Activated CD8-positive, alpha-beta T cell treated with anti-CD3 and anti-CD28 coated beads, Interleukin-2, amount 10 ng/mL, durations not matched to agents 7 days and 5 days (primary cell): ENCODE results near the gene CPAMD8. TPM values are rescaled to one million over a fixed set of nuclear protein-coding genes. Genes with fewer than 3 reads are reported as not detected.
"Not testable (repeated sequence)": the region's sequence is repeated elsewhere in the genome, so short reads cannot be mapped to it uniquely, and the experiment has no call there.

ENCODE experiments used
- ATAC-seq: fragments of 150-1000 bp; cut with Tn5 transposase; one replicate; pipeline ENCODE4 v1.10.0; 2021; ENCODE audit warnings: moderate library complexity
- CTCF ChIA-PET: fragments of 350-600 bp; sonication (Branson Sonifier 250); formaldehyde crosslinking; loops from one replicate; lab custom pipeline; 2021; ENCODE audit warnings: antibody characterized with exemption; lab: Charles Lee
- POLR2A ChIA-PET: fragments of 350-600 bp; sonication (Branson Sonifier 250); formaldehyde crosslinking; loops from one replicate; lab custom pipeline; 2021; ENCODE audit warnings: antibody characterized with exemption; lab: Charles Lee
- DNase-seq: peaks from one replicate; pipeline ENCODE4 v3.0.0-alpha.2; 2020
- H3K27ac Mint-ChIP-seq: one replicate; pipeline ENCODE4 v1.8.0; 2021; ENCODE audit warnings: mild to moderate bottlenecking, mixed read lengths
- H3K27me3 Mint-ChIP-seq: one replicate; pipeline ENCODE4 v1.8.0; 2021; ENCODE audit warnings: low read depth, mixed read lengths
- H3K36me3 Mint-ChIP-seq: one replicate; pipeline ENCODE4 v1.8.0; 2021; ENCODE audit warnings: low read depth, mixed read lengths
- H3K4me1 Mint-ChIP-seq: one replicate; pipeline ENCODE4 v1.8.0; 2021; ENCODE audit warnings: low read depth, mixed read lengths
- H3K4me3 Mint-ChIP-seq: one replicate; pipeline ENCODE4 v1.8.0; 2021; ENCODE audit warnings: mild to moderate bottlenecking, mixed read lengths
- H3K9me3 Mint-ChIP-seq: one replicate; pipeline ENCODE4 v1.8.0; 2022; ENCODE audit warnings: mixed read lengths; ENCODE audit not compliant: insufficient read depth
- total RNA-seq, 2 experiments: library from RNA; stranded (reverse); gene quantifications; one replicate each; pipeline ENCODE4 v1.2.3, GENCODE V29; 2021

The CPAMD8 gene
- total RNA-seq, 2 experiments from 2014 or later: 0.11 to 0.13 TPM

DNA sequence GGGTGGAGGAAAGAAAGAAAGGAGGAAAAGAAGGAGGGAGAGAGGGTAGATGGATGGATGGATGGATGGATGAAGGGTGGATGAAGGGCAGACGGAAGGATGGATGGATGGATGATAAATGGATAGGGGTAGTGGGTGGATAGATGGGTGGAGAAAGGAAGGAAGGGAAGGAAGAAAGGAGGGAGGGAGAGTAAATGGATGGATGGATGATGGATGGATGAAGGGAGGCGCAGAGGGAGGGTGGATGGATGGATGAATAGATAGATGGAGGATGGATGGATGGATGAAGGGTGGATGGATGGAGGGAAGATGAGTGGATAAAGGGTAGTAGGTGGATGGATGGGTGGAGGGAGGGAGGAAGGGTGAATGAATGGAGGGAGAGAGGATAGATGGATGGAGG lies 41.2 kb downstream of the CPAMD8 start:
- Mint-ChIP-seq H3K9me3 (peaks cover 9% of the 10 kb centered on the region), H3K27ac (no peak overlapping the region), H3K27me3 (peaks cover 2% of the 10 kb centered on the region), H3K4me1 (no peaks in the 10 kb centered on the region), H3K4me3 (no peak overlapping the region), H3K36me3 (no peaks in the 10 kb centered on the region)
- ChIA-PET CTCF (no interaction called here), POLR2A (no interaction called here)
- no peak for ATAC-seq
- no peak for DNase-seq

DNA sequence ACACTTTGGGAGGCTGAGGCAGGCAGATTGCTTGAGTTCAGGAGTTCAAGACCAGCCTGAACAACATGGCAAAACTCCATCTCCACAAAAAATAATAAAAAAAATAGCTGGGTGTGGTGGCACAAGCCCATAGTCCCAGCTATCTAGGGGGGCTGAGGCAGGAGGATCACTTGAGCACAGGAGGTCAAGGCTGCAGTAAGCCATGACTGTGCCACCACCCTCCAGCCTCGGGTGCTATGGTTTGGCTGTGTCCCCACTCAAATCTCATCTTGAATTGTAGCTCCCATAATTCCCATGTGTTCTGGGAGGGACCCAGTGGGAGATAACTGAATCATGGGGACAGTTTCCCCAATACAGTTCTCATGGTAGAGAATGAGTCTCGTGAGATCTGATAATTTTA lies 44.0 kb downstream of the CPAMD8 start:
- POLR2A ChIA-PET, H3K9me3 Mint-ChIP-seq, CTCF ChIA-PET, H3K4me1 Mint-ChIP-seq, H3K27me3 Mint-ChIP-seq, H3K36me3 Mint-ChIP-seq, H3K27ac Mint-ChIP-seq, H3K4me3 Mint-ChIP-seq, DNase-seq, ATAC-seq: not testable (repeated sequence)

DNA sequence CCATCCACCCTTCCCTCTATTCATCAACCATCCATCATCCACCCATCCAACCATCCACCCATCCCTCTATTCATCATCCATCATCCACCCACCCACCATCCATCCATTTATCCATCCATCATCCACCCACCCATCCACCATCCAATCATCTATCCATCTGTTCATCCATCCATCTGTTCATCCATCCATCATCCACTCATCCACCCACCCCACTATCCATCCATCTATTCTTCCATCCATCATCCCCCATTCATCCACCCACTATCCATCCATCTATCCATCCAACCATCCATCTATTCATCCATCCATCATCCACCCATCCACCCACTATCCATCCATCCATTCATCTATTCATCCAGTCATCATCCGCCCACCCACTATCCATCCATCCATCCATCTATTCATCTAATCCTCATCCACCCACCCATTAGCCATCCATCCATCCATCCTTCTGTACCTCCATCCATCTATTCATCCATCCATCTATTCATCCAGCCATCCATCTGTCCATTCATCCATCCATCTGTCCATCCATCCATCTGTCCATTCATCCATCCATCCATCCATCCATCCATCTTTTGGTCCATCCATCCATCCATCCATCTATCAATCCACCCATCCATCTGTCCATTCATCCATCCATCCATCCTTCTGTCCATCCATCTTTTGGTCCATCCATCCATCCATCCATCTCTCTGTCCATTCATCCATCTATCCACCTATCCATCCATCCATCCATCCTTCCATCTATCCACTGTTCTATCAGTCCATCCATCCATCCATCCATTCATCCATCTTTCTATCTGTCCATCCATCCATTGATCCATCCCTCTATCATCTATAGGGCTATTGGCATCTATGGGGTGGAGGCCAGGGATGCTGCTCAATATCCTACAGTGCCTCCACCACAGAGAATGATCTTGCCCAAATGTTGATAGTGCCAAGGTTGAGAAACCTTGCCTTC lies 47.5 kb downstream of the CPAMD8 start:
- ChIA-PET CTCF (no interaction called here), POLR2A (no interaction called here)
- ATAC-seq: no peak
- Mint-ChIP-seq H3K9me3 (peaks cover 5% of the 10 kb centered on the region), H3K36me3 (no peaks in the 10 kb centered on the region), H3K4me3 (no peak overlapping the region), H3K27me3 (no peaks in the 10 kb centered on the region), H3K27ac (no peak overlapping the region), H3K4me1 (no peaks in the 10 kb centered on the region)
- DNase-seq: no peak

DNA sequence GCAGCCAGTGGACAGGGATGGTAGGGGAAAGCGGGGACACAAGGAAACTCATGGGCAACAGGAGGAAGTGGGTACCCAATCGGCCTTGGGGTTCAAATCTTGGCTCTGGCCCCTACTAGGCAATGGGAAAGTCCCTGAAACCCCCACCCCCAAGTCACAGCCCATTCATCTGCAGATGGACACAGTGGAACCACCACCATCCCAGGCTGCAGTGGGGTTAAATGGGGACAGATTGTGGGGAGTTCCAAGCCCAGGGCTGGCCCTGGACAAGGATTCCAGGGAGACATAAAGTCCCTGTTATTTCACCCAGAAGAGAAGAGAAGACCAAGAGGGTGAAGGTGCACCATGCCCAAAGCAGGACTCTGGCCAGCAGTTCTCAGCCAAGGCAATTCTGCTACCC lies 48.5 kb downstream of the CPAMD8 start:
- Mint-ChIP-seq H3K27ac (no peak overlapping the region), H3K4me3 (no peak overlapping the region), H3K36me3 (no peaks in the 10 kb centered on the region), H3K9me3 (no peaks in the 10 kb centered on the region), H3K27me3 (no peaks in the 10 kb centered on the region), H3K4me1 (no peaks in the 10 kb centered on the region)
- DNase-seq: no peak
- POLR2A ChIA-PET: no interaction called here
- no peak for ATAC-seq
- CTCF ChIA-PET: no interaction called here

DNA sequence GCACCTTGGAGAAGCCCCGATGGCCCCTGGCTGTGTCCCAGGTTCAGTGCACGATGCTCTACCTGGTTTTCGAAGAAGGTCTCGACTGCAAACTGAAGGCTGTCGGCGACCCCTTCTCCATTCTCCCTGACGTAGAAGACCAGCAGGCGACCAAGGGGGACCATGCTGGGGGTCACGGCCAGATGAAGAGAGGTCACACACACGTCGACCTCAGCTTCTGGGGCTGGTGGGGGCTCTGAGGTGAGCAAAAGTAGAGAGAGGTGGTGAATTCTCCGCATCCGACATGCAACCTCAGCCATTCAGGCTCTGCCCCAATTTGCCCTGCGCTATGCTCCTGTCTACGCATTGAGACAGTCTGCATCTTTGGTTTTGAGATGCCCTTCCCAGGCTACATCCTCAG lies 49.3 kb downstream of the CPAMD8 start:
- no peaks in the 10 kb centered on the region for H3K4me1 Mint-ChIP-seq
- ChIA-PET POLR2A (no interaction called here), CTCF (no interaction called here)
- H3K4me3 Mint-ChIP-seq: no peak overlapping the region
- no peaks in the 10 kb centered on the region for H3K36me3 Mint-ChIP-seq
- ATAC-seq (no peak), DNase-seq (no peak)
- H3K9me3 Mint-ChIP-seq: no peaks in the 10 kb centered on the region
- no peak overlapping the region for H3K27ac Mint-ChIP-seq
- no peaks in the 10 kb centered on the region for H3K27me3 Mint-ChIP-seq

DNA sequence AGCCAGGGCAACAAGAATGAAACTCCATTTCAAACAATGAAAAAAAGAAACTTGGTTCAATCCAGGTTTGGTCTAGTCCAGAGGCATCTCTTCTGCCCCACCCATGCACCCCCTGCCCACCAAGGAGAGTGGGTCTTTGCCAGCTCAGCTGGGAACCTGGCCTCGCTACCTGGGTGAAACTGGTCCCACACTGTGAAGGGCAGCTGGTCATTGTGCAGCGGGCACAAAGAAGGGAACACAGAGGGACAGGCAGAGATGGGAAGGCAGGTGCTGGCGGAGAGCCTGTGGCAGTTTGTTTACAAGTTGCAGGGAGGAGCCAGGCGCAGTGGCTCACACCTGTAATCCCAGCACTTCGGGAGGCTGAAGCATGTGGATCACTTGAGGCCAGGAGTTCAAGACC lies 50.2 kb downstream of the CPAMD8 start:
- ChIA-PET CTCF (no interaction called here), POLR2A (interaction anchor here (0.6 kb wide), 1 partner anchor 20 kb away, joined by 5 read pairs; no protein-coding TSS in a partner anchor)
- Mint-ChIP-seq H3K4me1 (no peaks in the 10 kb centered on the region), H3K27me3 (no peaks in the 10 kb centered on the region), H3K9me3 (no peaks in the 10 kb centered on the region), H3K4me3 (no peak overlapping the region), H3K27ac (no peak overlapping the region), H3K36me3 (no peaks in the 10 kb centered on the region)
- ATAC-seq (no peak), DNase-seq (no peak)

DNA sequence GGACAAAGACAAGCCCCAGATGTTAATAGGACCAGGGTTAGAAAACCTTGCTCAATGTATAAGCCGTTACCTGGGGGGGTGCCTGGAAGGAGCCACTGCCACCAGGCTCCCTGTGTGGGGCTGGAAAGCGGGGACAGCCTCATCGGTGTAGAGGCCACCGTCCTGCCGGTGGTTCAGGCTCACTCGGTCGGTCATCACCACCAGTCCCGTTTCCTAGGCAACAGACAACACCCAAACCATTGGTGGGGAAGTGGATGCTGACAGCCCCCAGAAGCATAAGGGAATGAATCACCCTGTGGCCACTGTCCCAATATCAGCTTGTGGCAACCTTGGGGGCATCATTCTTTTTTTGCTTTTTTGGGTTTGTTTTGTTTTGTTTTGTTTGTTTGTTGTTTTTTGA lies 55.8 kb downstream of the CPAMD8 start:
- ChIA-PET POLR2A (no interaction called here), CTCF (no interaction called here)
- Mint-ChIP-seq H3K9me3 (peaks cover 8% of the 10 kb centered on the region), H3K27me3 (no peaks in the 10 kb centered on the region), H3K4me1 (no peaks in the 10 kb centered on the region), H3K36me3 (peaks cover 2% of the 10 kb centered on the region), H3K27ac (no peak overlapping the region), H3K4me3 (no peak overlapping the region)
- ATAC-seq (no peak), DNase-seq (no peak)

GRCh38 chr19:16969135-16969534 lies 57.5 kb downstream of the CPAMD8 start:
- Mint-ChIP-seq H3K27me3 (peaks cover 6% of the 10 kb centered on the region), H3K4me1 (no peaks in the 10 kb centered on the region), H3K4me3 (no peak overlapping the region), H3K27ac (no peak overlapping the region), H3K9me3 (peaks cover 8% of the 10 kb centered on the region), H3K36me3 (peaks cover 2% of the 10 kb centered on the region)
- ATAC-seq (no peak), DNase-seq (no peak)
- CTCF ChIA-PET: no interaction called here
- POLR2A ChIA-PET: no interaction called here

DNA sequence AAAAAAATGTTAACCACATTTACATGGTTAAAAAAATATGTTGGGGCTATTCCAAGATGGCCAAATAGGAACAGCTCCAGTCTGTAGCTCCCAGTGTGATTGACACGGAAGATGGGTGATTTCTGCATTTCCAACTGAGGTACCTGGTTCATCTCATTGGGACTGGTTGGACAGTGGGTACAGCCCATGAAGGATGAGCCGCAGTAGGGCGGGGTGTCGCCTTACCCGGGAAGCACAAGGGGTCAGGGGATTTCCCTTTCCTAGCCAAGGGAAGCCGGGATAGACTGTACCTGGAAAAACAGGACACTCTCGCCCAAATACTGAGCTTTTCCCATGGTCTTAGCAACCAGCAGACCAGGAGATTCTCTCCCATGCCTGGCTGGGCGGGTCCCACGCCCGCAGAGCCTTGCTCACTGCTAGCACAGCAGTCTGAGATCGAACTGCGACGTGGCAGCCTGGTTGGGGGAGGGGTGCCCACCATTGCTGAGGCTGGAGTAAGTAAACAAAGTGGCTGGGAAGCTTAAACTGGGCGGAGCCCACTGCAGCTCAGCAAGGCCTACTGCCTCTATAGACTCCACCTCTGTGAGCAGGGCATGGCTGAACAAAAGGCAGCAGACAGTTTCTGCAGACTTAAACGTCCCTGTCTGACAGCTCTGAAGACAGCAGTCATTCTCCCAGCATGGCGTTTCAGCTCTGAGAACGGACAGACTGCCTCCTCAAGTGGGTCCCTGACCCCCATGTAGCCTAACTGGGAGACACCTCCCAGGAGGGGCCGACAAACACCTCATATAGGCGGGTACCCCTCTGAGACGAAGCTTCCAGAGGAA lies 65.4 kb downstream of the CPAMD8 start:
- POLR2A ChIA-PET, H3K4me1 Mint-ChIP-seq, ATAC-seq, H3K4me3 Mint-ChIP-seq, H3K9me3 Mint-ChIP-seq, CTCF ChIA-PET, H3K27ac Mint-ChIP-seq, H3K36me3 Mint-ChIP-seq, DNase-seq: not testable (repeated sequence)
- H3K27me3 Mint-ChIP-seq: peaks cover 16% of the 10 kb centered on the region

- ATAC-seq, H3K9me3 Mint-ChIP-seq, H3K27ac Mint-ChIP-seq, H3K27me3 Mint-ChIP-seq, CTCF ChIA-PET, H3K4me3 Mint-ChIP-seq, H3K36me3 Mint-ChIP-seq, H3K4me1 Mint-ChIP-seq, DNase-seq, POLR2A ChIA-PET: not testable (repeated sequence)
These were observed 68.3 kb downstream of the CPAMD8 start for GRCh38 chr19:16958277-16958676.

DNA sequence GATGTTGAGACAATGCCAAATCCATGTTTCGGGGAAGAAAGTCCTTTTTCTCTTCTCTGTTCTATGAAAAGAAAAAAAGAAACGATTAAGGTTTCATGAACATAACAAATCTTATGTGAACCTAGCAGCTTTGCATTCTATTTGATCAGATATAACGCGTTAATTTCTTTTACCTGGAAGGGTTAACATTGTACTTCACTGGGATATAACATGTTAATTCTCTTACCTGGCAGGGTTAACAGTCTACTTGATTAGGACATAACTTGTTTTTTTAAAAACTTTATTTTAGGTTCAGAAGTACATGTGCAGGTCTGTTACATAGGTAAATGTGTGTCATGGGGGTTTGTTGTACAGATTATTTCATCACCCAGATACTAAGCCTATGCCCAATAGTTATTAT lies 68.8 kb downstream of the CPAMD8 start:
- POLR2A ChIA-PET: no interaction called here
- peaks cover 7% of the 10 kb centered on the region for H3K27me3 Mint-ChIP-seq
- CTCF ChIA-PET: no interaction called here
- DNase-seq (no peak), ATAC-seq (no peak)
- H3K4me3 Mint-ChIP-seq: no peak overlapping the region
- H3K4me1 Mint-ChIP-seq: no peaks in the 10 kb centered on the region
- no peak overlapping the region for H3K27ac Mint-ChIP-seq
- H3K36me3 Mint-ChIP-seq: no peaks in the 10 kb centered on the region
- peaks cover 5% of the 10 kb centered on the region for H3K9me3 Mint-ChIP-seq

GRCh38 chr19:16957151-16957701 lies 69.4 kb downstream of the CPAMD8 start:
- ATAC-seq: no peak
- H3K4me3 Mint-ChIP-seq: no peak overlapping the region
- peaks cover 5% of the 10 kb centered on the region for H3K9me3 Mint-ChIP-seq
- no peak for DNase-seq
- H3K27ac Mint-ChIP-seq: no peak overlapping the region
- peaks cover 4% of the 10 kb centered on the region for H3K27me3 Mint-ChIP-seq
- CTCF ChIA-PET: no interaction called here
- no peaks in the 10 kb centered on the region for H3K4me1 Mint-ChIP-seq
- POLR2A ChIA-PET: no interaction called here
- no peaks in the 10 kb centered on the region for H3K36me3 Mint-ChIP-seq
